A549 (cell line): ENCODE data around the gene SLC2A13.

Experiments
- BHLHE40 ChIP-seq: IDR thresholded peaks from 2 replicates; pipeline ENCODE4 v1.6.1; 2012; ENCODE audit warnings: low read depth, low read length, inconsistent platforms
- MYC ChIP-seq: IDR thresholded peaks from 2 replicates; pipeline ENCODE4 v1.6.1; 2012; ENCODE audit warnings: mild to moderate bottlenecking, inconsistent platforms, low read length, improper control_type of control experiment, borderline replicate concordance
- PHF8 ChIP-seq: fragments of 200-600 bp; sonication (generic); IDR thresholded peaks from 2 replicates; pipeline ENCODE4 v1.6.1; 2016; ENCODE audit warnings: low read depth, mild to moderate bottlenecking, antibody characterized with exemption, moderate library complexity, borderline replicate concordance
- POLR2A ChIP-seq: IDR thresholded peaks from 2 replicates; pipeline ENCODE4 v1.6.1; 2012; ENCODE audit warnings: mild to moderate bottlenecking, low read length
- ZFP36 ChIP-seq: fragments of 450-650 bp; IDR thresholded peaks from 2 replicates; pipeline ENCODE4 v1.6.1; 2014; ENCODE audit warnings: borderline replicate concordance; ENCODE audit not compliant: partially characterized antibody
- TF ChIP-seq, protein P1 (sequence below): fragments of 200-600 bp; sonication (generic); IDR thresholded peaks from 2 replicates; pipeline ENCODE4 v1.6.1; 2016; ENCODE audit warnings: antibody characterized with exemption, mild to moderate bottlenecking, moderate library complexity
- TF ChIP-seq, protein P2 (sequence below): fragments of >200 bp; sonication (Bioruptor Twin); formaldehyde crosslinking; IDR thresholded peaks from 3 replicates; pipeline ENCODE4 v1.5.1; 2016
- TF ChIP-seq, protein P3 (sequence below): IDR thresholded peaks from 2 replicates; pipeline ENCODE4 v1.6.1; 2012

DNA sequence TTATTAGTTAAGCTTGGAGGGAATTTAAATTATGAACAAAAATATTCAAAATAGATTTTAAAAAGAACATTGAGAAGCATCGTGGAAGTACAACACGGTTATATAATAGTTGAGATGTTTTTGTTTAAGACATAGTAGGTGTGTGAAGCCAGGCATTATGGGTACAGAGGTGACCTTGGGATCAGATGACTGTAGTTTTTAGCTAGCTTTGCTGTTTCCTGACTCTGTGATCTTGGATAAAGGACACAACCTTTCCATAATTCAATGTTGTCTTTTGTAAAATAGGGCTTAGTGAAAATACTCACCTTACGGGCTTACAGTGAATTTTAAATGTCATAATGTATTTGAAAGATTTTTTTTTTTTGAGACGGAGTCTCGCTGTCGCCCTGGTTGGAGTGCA lies 239.7 kb downstream of the SLC2A13 start:
- TF ChIP-seq, protein P1, sequence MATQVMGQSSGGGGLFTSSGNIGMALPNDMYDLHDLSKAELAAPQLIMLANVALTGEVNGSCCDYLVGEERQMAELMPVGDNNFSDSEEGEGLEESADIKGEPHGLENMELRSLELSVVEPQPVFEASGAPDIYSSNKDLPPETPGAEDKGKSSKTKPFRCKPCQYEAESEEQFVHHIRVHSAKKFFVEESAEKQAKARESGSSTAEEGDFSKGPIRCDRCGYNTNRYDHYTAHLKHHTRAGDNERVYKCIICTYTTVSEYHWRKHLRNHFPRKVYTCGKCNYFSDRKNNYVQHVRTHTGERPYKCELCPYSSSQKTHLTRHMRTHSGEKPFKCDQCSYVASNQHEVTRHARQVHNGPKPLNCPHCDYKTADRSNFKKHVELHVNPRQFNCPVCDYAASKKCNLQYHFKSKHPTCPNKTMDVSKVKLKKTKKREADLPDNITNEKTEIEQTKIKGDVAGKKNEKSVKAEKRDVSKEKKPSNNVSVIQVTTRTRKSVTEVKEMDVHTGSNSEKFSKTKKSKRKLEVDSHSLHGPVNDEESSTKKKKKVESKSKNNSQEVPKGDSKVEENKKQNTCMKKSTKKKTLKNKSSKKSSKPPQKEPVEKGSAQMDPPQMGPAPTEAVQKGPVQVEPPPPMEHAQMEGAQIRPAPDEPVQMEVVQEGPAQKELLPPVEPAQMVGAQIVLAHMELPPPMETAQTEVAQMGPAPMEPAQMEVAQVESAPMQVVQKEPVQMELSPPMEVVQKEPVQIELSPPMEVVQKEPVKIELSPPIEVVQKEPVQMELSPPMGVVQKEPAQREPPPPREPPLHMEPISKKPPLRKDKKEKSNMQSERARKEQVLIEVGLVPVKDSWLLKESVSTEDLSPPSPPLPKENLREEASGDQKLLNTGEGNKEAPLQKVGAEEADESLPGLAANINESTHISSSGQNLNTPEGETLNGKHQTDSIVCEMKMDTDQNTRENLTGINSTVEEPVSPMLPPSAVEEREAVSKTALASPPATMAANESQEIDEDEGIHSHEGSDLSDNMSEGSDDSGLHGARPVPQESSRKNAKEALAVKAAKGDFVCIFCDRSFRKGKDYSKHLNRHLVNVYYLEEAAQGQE, result no peak
- TF ChIP-seq, protein P2, sequence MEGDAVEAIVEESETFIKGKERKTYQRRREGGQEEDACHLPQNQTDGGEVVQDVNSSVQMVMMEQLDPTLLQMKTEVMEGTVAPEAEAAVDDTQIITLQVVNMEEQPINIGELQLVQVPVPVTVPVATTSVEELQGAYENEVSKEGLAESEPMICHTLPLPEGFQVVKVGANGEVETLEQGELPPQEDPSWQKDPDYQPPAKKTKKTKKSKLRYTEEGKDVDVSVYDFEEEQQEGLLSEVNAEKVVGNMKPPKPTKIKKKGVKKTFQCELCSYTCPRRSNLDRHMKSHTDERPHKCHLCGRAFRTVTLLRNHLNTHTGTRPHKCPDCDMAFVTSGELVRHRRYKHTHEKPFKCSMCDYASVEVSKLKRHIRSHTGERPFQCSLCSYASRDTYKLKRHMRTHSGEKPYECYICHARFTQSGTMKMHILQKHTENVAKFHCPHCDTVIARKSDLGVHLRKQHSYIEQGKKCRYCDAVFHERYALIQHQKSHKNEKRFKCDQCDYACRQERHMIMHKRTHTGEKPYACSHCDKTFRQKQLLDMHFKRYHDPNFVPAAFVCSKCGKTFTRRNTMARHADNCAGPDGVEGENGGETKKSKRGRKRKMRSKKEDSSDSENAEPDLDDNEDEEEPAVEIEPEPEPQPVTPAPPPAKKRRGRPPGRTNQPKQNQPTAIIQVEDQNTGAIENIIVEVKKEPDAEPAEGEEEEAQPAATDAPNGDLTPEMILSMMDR, result no peak
- TF ChIP-seq POLR2A (no peak), BHLHE40 (no peak), ZFP36 (no peak), MYC (no peak), PHF8 (no peak)
- TF ChIP-seq, protein P3, sequence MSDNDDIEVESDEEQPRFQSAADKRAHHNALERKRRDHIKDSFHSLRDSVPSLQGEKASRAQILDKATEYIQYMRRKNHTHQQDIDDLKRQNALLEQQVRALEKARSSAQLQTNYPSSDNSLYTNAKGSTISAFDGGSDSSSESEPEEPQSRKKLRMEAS, result no peak
